KBM-7 (cell line): ENCODE data around the gene SLC35E3.

ENCODE experiments used
- DNase-seq: peaks from one replicate; pipeline ENCODE4 v3.0.0-alpha.2; 2015
- in situ Hi-C: fragments of 300-500 bp; cut with MboI; formaldehyde crosslinking; loops from 2 replicates; pipeline ENCODE4 v1.14.3; 2020; ENCODE audit warnings: low sequenced_read_pairs, low pct_unique_long_range_greater_than_20kb, mixed read lengths

Gene SLC35E3

GRCh38 chr12:68767191-68767590 is 21.2 kb downstream of the SLC35E3 start:
- in situ Hi-C loops, result no loop called here
- DNase-seq, result no peak

- in situ Hi-C loops, result no loop called here
- no peak for DNase-seq
These were observed 22.5 kb downstream of the SLC35E3 start for GRCh38 chr12:68768431-68768939.

- no peak for DNase-seq
- in situ Hi-C loops, result no loop called here
These were observed 24.0 kb downstream of the SLC35E3 start for GRCh38 chr12:68769941-68770340.

- in situ Hi-C loops, result no loop called here
- no peak for DNase-seq
These were observed 25.4 kb downstream of the SLC35E3 start for GRCh38 chr12:68771223-68771925.

GRCh38 chr12:68772714-68773113 is 26.7 kb downstream of the SLC35E3 start:
- in situ Hi-C loops, result no loop called here
- DNase-seq, result no peak

- in situ Hi-C loops, result no loop called here
- DNase-seq, result no peak
These were observed 27.6 kb downstream of the SLC35E3 start for GRCh38 chr12:68773582-68773981.

GRCh38 chr12:68775121-68775630 is 29.2 kb downstream of the SLC35E3 start:
- in situ Hi-C loops, result no loop called here

GRCh38 chr12:68776976-68777610 is 31.1 kb downstream of the SLC35E3 start:
- no peak for DNase-seq
- in situ Hi-C loops, result no loop called here

More at GRCh38 chr12:68775121-68775630, 29.2 kb downstream of the SLC35E3 start:
- no peak for DNase-seq

GRCh38 chr12:68779280-68779679 is 33.3 kb downstream of the SLC35E3 start:
- in situ Hi-C loops, result no loop called here
- no peak for DNase-seq

- in situ Hi-C loops, result no loop called here
- DNase-seq, result no peak
These were observed 34.8 kb downstream of the SLC35E3 start for GRCh38 chr12:68780731-68781130.

- in situ Hi-C loops, result no loop called here
- DNase-seq, result no peak
These were observed 35.8 kb downstream of the SLC35E3 start for GRCh38 chr12:68781728-68782127.

- no peak for DNase-seq
- in situ Hi-C loops, result no loop called here
These were observed 38.0 kb downstream of the SLC35E3 start for GRCh38 chr12:68784015-68784414.

- in situ Hi-C loops, result no loop called here
- DNase-seq, result no peak
These were observed 39.4 kb downstream of the SLC35E3 start for GRCh38 chr12:68785358-68785757.

GRCh38 chr12:68785823-68786222 is 39.8 kb downstream of the SLC35E3 start:
- in situ Hi-C loops, result no loop called here
- DNase-seq, result no peak

- in situ Hi-C loops, result no loop called here
These were observed 41.0 kb downstream of the SLC35E3 start for GRCh38 chr12:68786929-68787328.

GRCh38 chr12:68788554-68789143 is 42.7 kb downstream of the SLC35E3 start:
- in situ Hi-C loops, result no loop called here
- no peak for DNase-seq

More at GRCh38 chr12:68786929-68787328, 41.0 kb downstream of the SLC35E3 start:
- peak; percentile 45 for DNase-seq

- no peak for DNase-seq
- in situ Hi-C loops, result no loop called here
These were observed 43.3 kb downstream of the SLC35E3 start for GRCh38 chr12:68789144-68789878.

- in situ Hi-C loops, result no loop called here
- no peak for DNase-seq
These were observed 44.3 kb downstream of the SLC35E3 start for GRCh38 chr12:68790081-68790951.

GRCh38 chr12:68790952-68791234 is 44.9 kb downstream of the SLC35E3 start:
- in situ Hi-C loops, result no loop called here
- no peak for DNase-seq
